Lung (tissue), 12 donors: ENCODE results near the gene SASH1. TPM values are rescaled to one million over a fixed set of nuclear protein-coding genes. Genes with fewer than 3 reads are reported as not detected.

Source experiments
- ATAC-seq: fragments of 200-7000 bp; cut with Tn5 transposase; one replicate; pipeline ENCODE4 v1.9.1; 2020; ENCODE audit warnings: moderate number of reproducible peaks; ENCODE audit not compliant: insufficient read depth, low FRiP score
- DNase-seq, 3 donors: peaks; one replicate each; pipeline ENCODE4 v3.0.0-alpha.2; 2013 to 2017
- H3K27ac ChIP-seq, 2 donors: one replicate each; pipeline ENCODE4 v1.5.1; 2013; ENCODE audit warnings: mild to moderate bottlenecking in 2 of 2, moderate library complexity in 2 of 2, control low read depth in 1 of 2, inconsistent platforms in 1 of 2, low read depth in 1 of 2, low read length in 1 of 2
- H3K27me3 ChIP-seq, 3 donors: one replicate each; pipeline ENCODE4 v1.5.1; 2013; ENCODE audit warnings: low read length in 2 of 3; ENCODE audit not compliant: control insufficient read depth in 3 of 3, insufficient read depth in 3 of 3
- H3K36me3 ChIP-seq, 4 donors: one replicate each; pipeline ENCODE4 v1.5.1; 2013; ENCODE audit warnings: low read length in 4 of 4, mild to moderate bottlenecking in 1 of 4, moderate library complexity in 1 of 4; ENCODE audit not compliant: control insufficient read depth in 4 of 4, insufficient read depth in 4 of 4
- H3K4me1 ChIP-seq, 5 donors: one replicate each; pipeline ENCODE4 v1.5.1; 2013; ENCODE audit warnings: low read length in 5 of 5, mild to moderate bottlenecking in 2 of 5, moderate library complexity in 1 of 5; ENCODE audit not compliant: control insufficient read depth in 5 of 5, insufficient read depth in 5 of 5
- H3K4me3 ChIP-seq: one replicate; pipeline ENCODE4 v1.5.1; 2013; ENCODE audit warnings: mild to moderate bottlenecking, control low read depth, moderate library complexity
- H3K9ac ChIP-seq, 2 donors: one replicate each; pipeline ENCODE4 v1.5.1; 2013; ENCODE audit warnings: low read length in 2 of 2, control low read depth in 1 of 2; ENCODE audit not compliant: insufficient read depth in 1 of 2
- H3K9me3 ChIP-seq, 4 donors: one replicate each; pipeline ENCODE4 v1.5.1; 2013; ENCODE audit warnings: low read length in 3 of 4, mild to moderate bottlenecking in 1 of 4, moderate library complexity in 1 of 4; ENCODE audit not compliant: control insufficient read depth in 4 of 4, insufficient read depth in 3 of 4
- WGBS, 2 donors: extraction: QIAGEN DNeasy Blood & Tissue Kit; methylation state at CpG; one replicate each; pipeline ENCODE4 v1.1.7; 2013; 5-methylcytosine and 5-hydroxymethylcytosine counted together
- polyA plus RNA-seq, 2 donors: library from polyadenylated mRNA; stranded (reverse); fragments of 200-250 nt; gene quantifications; one replicate each; pipeline ENCODE4 v1.2.1, GENCODE V29; 2013
- total RNA-seq, 2 donors: library from RNA; depleted of rRNA in 1 of 2; stranded (reverse); fragments of >200 nt in 1 of 2; gene quantifications; one replicate each; pipeline ENCODE4 v1.2.1, GENCODE V29; 2014 to 2021
- TF ChIP-seq, protein P1 (sequence below): IDR thresholded peaks from 2 replicates; pipeline ENCODE4 v1.5.1; 2012; ENCODE audit warnings: mild to moderate bottlenecking; ENCODE audit errors: control extremely low read depth, extremely low read depth
- donor health status: control.
- donor health status: control.
- donor health status: Bipolar disorder and iron deficiency.
- donor health status: healthy.
- donor health status: DM: yes; HTN: yes; CAD: no.

Gene SASH1
- total and polyA plus RNA-seq, 4 donors = 18.8 to 114 (median 42.2) TPM

DNA sequence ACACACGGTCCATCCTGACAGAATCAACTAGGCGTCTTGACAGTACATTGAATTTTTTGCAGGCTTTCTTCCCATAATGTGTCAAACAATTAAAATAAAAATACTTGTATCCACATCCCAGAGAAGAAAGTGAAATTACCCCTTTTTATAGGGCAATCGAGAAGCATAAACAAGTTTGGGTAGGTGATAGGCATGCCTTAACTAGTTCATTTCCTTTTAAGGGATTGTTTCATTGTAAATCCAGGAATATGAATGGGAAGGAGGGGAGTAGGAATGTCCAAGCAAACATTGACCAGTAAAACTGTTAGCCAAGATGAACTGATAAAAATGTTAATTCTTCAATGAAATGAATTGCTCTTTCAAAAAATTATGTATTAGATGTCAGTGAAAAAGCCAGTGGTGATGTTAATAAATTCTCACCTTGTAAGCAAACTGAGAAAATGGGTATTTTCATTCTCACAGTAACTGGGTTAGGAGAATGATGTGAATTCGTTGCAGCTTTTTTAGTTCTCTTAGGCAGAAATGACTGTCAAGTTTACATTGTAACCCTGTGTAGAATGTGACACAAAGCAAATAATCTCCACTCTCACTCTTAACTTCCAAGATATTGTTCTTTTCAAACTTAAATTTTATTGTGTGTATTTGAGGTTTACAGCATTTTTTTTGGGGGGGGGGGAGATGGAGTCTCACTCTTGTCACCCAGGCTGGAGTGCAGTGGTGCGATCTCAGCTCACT lies 31.6 kb downstream of the SASH1 start:
- ATAC-seq (no peak), DNase-seq (no peak)
- H3K4me3 ChIP-seq = no peak overlapping the region
- no peak overlapping the region for H3K27ac ChIP-seq
- TF ChIP-seq, protein P1, sequence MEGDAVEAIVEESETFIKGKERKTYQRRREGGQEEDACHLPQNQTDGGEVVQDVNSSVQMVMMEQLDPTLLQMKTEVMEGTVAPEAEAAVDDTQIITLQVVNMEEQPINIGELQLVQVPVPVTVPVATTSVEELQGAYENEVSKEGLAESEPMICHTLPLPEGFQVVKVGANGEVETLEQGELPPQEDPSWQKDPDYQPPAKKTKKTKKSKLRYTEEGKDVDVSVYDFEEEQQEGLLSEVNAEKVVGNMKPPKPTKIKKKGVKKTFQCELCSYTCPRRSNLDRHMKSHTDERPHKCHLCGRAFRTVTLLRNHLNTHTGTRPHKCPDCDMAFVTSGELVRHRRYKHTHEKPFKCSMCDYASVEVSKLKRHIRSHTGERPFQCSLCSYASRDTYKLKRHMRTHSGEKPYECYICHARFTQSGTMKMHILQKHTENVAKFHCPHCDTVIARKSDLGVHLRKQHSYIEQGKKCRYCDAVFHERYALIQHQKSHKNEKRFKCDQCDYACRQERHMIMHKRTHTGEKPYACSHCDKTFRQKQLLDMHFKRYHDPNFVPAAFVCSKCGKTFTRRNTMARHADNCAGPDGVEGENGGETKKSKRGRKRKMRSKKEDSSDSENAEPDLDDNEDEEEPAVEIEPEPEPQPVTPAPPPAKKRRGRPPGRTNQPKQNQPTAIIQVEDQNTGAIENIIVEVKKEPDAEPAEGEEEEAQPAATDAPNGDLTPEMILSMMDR = no peak
- no peak overlapping the region for H3K9ac ChIP-seq
- whole genome bisulfite sequencing, 2 donors = 74 to 86% methylated on average over 5 of the region's 5 CpGs
- H3K4me1 ChIP-seq = peaks cover 0 to 7% (median 0%) of the 10 kb centered on the region in 5 donors
- no peaks in the 10 kb centered on the region for H3K9me3 ChIP-seq
- H3K27me3 ChIP-seq = no peaks in the 10 kb centered on the region
- H3K36me3 ChIP-seq = peaks cover 0 to 3% (median 0%) of the 10 kb centered on the region in 4 donors

DNA sequence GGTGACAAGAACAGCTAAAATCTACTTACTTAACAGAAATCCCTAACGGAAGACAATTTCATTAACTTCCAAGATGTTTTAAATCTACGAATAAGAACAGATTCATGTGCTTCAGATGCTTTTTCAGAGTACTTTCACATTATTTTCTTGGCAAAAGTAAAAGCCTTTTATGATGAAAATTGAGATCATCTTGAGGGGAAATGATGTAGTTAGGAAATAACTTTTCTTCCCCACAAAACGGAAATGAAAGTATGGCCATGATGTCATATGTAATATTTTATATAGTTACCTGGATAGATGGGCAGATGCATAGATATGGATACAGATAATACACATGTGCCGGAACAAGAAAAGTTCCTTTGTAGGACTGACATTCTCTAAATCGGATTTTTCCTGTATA lies 32.8 kb downstream of the SASH1 start:
- H3K4me1 ChIP-seq = peaks cover 0 to 9% (median 0%) of the 10 kb centered on the region in 5 donors
- H3K36me3 ChIP-seq = peaks cover 0 to 3% (median 0%) of the 10 kb centered on the region in 4 donors
- no peak overlapping the region for H3K4me3 ChIP-seq
- no peak overlapping the region for H3K9ac ChIP-seq
- ATAC-seq = no peak
- no peaks in the 10 kb centered on the region for H3K9me3 ChIP-seq
- no peak overlapping the region for H3K27ac ChIP-seq
- 85 to 86% methylated on average over 5 of the region's 5 CpGs for WGBS, 2 donors
- no peaks in the 10 kb centered on the region for H3K27me3 ChIP-seq
- no peak for DNase-seq
- TF ChIP-seq, protein P1 = no peak

DNA sequence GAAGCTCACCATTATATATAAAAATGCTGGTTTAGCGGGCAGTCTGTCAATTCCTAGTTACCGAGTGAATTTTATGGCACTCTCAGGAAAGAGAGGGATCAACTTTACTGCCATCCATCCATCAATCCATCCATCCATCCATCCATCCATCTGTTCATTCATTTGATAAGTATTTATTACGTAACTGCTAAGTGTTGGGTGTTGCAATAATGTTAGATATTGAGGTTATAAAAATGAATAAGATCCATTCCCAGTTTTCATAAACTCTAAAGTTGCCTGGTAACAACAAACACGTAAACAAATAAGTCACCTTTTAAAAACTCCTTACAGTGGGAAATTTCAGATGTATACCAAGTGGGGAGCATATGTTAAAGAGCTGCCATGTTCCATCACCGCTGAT lies 36.8 kb downstream of the SASH1 start:
- H3K4me1 ChIP-seq = peaks cover 0 to 18% (median 0%) of the 10 kb centered on the region in 5 donors
- DNase-seq (no peak), ATAC-seq (no peak)
- TF ChIP-seq, protein P1 = no peak
- no peak overlapping the region for H3K4me3 ChIP-seq
- peaks cover 0 to 3% (median under 1%) of the 10 kb centered on the region in 4 donors for H3K36me3 ChIP-seq
- 92 to 93% methylated on average over 5 of the region's 5 CpGs for WGBS, 2 donors
- no peaks in the 10 kb centered on the region for H3K27me3 ChIP-seq
- no peak overlapping the region for H3K9ac ChIP-seq
- H3K9me3 ChIP-seq = no peaks in the 10 kb centered on the region
- H3K27ac ChIP-seq = no peak overlapping the region
